GM21717 (cell line): ENCODE measurements around the gene NAA10.
A peak's percentile ranks its signal among the peaks of the same experiment; 100 is the strongest.

Experiments
- ATAC-seq: cut with Tn5 transposase; IDR thresholded peaks from one replicate; pipeline ENCODE4 v1.9.1; 2021; ENCODE audit warnings: mild to moderate bottlenecking, moderate library complexity; ENCODE audit not compliant: unreplicated experiment

NAA10 gene

DNA sequence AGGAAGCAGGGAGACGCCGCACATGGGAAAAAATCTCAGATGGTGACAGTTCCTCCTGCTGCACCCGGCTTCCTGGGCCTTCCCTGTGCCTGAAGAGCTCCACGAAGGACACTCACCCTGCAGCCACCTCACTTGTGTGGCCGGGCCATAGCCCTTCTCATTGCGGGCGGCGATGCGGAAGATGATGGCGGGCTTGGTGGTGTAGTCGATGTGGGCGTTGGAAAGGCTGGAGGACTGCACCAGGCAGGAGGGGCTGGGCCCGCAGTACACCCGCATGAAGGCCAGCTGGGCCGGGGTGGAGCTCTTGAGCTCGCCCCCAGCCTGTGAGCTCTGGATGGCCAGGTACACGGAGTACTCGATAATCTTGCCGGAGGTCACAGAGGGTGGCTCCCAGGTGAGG lies 15.3 kb upstream of the NAA10 start:
- ATAC-seq: no peak

DNA sequence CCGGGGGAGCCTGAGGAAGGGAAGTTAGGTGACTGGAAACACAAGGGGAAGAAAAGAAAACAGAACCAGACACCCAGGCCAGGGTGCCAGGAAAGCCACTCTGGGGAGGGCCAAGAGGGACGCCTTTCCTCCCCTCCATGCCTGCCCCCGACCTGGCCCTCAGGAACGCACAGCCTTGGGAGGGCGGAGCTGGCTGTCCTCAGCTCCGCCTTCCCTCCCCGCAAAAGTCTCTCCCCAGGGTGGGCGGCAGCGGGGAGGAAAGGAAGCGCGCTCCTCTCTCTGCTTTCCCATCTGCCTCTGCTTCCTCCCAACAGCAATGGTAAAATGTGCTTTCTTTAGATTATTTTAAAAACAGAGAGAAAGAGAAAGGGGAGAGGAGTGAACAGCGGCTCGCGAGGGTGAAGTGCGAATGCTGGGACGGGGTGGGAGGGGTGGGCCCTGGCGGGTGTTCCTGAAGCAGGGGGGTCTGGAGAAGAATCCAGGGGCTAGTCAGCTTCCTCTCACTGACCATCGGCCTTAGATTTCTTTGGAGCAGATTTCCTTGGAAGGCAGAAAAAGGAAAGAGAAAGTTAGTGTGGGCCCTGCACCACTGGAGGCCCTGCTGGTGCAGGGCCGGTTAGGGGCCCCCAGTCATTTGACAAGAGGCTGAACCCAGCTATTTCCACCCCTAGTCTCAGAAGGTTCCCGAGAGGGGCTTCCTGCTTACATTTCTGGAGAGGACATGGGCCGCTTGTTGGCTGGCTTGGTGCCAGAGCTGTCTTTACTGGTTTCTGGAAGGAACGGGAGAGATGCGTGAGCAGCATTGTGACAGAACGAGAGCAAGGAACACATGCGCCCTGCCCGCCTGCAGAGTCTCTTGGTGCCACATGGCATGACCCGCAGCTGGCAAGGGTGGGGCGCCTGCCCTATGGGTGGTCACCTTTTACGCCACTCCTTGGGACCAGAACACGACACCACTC lies 14.3 kb upstream of the NAA10 start:
- ATAC-seq: no peak

DNA sequence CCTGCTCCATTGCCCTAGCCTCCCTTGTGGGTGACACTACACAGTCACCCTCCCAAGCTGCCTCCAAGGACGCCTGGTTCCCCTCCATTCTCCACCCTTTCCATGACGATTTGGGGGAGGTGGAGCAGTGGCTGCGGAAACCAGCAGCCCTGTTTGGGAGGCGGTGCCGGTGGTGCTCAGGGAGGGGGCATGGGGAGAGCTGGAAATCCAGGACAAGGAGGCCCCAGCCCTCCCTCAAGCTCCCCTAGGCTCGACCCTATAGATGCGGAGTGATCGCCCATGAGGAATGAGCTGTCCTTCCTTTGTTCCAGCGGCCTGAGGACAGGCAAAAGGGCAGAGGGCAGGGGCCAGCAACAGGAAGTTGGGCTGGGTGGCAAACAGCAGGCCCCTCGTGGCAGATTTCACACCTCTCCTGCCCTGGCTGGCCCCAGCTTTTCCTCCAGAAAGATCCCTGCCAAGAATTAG lies 13.2 kb upstream of the NAA10 start:
- ATAC-seq: no peak

DNA sequence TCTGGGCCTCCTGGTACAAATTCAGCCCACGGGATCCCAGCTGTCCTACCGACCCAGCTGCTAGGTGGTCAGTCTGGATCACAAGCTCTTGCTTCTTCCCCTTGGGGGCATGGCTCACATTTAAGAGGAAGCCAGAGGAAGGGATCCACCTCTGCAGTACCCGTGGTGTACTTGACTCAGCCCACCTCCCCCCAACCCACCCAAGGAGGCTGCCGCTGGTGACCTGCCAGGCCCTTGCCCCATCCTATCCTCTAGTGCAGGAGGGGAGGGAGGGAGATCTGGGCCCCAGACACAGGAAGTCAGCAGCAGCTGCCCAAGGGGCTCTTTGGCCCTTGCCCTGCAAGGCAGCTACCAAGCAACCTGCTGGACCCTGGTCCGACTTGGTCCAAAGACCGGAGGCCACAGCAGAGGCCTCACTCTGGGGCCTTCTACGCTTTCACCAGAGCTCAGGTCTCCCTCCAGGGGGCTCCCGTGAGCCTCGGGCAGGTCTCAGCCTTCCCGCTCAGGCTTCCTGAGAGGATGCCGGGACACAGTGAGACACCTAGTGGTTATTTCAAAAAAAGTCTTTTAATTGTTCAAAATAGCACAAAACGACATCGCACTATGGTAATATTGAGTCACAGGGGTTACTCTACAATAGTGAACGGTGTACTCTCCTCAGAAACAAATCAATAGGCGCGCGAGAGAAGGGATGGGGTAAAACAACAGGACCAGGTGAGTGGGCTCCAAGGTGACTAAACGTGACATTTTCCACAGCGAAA lies 12.4 kb upstream of the NAA10 start:
- peak; percentile 79 for ATAC-seq

DNA sequence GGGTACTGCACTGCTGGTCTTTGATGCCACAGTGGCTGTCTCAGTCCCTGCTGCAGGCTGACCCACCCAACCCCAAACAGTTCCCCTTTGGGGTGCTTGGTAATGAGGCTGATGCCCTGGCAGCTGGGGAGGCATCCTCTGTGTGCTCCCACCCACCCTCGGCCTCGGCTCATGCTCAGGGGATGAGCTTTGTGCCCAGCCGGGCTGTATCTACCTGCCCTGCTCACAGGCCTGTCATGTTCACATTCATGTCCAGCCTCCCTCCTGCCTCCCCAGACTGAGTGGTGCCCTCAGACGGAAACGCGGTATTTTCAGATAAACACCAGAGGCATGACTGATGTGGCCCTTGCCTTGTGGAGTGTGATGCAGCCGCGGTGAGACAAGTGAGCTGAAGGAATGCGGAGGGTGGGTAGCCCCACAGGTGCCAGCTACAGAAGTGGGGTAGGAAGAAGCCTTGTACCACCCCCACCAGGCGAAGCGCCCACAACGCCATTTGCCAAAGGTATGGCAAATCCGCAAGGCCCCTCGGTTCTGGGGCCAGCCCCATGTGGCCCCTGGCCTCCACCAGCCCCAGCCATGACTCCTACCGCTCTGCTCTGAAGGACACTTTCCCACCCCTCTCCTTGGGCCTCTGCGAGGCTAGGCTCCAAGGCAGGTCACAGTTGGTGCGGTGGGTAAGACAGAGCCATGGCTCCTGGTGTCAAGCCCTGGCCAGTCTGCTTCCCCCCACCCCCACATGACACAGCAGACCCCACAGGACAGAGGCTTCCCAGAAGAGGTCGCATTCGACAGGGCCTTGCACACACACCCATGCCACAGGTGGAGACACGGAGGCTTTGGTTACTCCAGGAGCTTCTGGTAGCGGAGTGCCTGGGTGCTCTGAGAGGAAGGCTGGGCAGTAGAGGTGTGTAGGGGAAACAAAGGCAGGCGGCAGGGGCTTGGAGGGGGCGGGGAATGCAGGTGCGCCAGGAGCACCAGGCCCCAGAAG lies 11.4 kb upstream of the NAA10 start:
- ATAC-seq: no peak

DNA sequence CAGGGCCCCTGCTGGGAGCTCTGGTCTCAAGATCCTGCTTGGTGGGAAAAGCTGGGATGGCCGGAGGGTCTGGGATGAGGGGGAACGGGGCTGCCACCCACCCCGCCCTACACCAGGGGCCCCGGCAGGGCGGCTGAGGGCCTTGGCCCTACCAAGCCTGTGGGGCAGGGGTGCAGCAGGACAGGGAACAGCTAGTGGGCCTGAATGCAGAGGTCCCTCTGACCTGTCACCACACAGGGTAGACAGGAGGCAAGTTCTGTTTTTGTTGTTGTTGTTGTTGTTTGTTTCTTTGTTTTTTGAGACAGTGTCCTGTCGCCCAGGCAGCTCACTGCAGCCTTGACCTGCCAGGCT lies 9.9 kb upstream of the NAA10 start:
- no peak for ATAC-seq

DNA sequence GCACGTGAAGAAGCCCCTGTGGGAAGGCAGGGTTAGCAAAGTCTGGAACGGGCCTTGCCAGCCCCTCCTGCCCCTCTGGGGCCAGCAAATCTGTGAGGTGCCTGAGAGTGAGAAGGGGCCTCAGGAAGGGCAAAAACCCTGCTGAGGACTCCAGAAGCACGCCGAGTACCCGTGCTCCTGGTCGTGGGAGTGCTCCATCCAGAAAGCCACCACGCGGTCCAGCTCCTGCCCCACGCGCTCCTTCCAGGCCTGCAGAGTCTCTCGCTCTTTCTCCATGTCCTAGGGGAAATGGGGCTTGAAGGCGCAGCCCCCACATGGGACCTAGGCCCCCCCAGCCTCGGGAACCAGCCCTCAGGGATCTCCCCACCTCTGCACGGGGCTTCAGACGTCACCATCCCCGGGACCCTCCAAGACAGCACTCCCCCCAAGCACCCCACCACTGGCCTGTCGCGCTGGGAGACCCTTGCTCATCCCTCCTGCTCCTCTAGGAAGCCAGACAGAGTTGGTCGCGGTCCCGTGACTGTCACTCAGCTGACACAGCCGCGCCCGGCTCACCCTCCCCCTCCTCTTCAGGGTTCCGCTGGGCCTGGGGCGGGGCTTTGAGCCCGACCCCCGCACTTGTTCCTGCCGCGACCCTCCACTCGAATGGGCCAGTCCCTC lies 9.4 kb upstream of the NAA10 start, which contains the start of gene RENBP:
Gene RENBP (minus strand): TSS at position 504 of the 660 bp plus-strand sequence. CDS start 33 bp downstream, at position 471.
- no peak for ATAC-seq

DNA sequence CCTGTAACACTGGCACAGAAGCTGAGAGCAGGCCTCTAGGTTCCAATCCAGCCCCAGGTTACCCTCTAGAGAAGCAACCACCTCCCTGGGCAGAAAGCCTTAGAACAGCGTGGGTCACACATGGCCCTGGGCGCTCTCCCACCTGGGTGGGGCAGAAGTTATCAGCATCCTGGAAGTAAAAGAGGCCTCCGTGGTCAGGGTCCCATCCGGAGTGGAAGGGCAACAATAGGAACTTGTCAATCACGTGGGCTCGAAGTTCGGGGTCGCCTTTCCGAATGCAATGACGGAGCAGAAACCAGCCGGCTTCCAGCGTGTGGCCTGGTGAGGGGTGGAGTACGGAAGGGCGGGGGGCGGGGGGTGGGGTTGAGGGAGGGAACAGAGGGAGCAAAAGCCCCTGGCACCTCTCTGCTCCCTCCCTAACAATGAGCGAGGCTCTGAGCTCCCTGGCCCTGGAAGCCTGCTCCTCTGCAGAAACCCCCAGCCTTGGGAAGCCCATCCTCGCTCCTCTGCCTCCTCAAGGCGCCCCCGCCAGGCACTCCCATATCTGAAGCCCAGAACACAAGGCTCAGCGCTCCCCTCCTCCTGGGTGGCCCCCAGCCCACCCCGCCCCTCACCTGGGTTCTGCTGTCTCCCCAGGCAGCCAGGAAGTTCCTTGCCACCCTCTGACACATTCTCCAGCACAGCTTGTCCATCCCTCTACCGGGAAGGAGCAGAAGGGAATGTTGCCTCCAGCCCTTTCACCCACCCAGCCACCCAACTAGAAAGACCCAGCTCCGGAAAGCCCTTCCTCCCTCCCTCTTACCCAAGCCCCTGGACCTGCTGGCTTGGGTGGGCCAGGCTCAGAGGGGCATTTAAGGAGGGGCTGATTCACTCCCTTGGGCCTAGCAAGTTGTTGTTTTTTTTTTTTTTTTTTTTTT lies 6.8 kb upstream of the NAA10 start:
- no peak for ATAC-seq

DNA sequence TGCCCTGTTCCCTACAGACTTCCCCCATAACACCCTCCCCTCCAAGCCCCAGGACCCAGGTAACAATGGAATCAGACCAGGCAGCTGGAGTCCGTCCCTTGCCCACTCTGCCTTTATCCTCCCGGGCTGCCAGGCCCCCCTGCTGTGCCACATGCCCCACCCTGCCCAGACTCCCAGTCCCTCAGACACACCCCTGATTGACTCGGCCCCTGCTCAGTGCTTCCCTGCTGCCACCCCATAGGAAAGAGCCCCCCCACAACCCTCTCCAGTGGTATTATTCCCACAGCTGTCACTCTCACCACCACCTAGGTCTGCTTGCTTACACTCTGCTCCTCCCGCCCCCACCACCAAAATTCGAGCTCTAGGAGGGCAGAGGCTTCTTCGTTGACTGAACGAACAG lies 4.7 kb upstream of the NAA10 start:
- no peak for ATAC-seq

DNA sequence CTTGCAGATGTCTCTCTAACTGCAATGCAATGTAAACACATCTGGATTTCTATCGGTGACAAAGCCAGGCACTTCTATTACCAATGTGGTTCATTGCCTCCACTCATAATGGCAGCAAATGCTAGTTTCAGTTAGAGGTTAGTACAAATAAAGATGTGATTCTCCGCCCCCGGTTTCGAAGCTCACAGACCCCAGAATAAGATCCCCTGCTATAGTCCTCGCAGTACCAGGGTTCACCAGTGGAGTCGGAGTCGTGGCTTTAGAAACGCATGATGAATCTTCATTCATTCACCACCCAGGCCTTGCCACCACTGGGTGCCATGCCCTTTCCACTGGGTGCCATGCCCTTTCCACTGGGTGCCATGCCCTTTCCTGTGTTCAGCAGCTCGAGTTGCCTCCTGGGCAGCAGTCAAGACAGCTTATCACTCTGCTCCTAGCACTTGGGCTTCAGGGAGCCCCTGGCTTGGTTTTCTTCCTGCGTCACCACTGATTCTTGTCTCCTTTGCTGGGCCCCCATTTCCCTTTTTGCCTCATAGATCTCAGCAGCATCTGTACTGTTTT lies 3.5 kb upstream of the NAA10 start:
- no peak for ATAC-seq

DNA sequence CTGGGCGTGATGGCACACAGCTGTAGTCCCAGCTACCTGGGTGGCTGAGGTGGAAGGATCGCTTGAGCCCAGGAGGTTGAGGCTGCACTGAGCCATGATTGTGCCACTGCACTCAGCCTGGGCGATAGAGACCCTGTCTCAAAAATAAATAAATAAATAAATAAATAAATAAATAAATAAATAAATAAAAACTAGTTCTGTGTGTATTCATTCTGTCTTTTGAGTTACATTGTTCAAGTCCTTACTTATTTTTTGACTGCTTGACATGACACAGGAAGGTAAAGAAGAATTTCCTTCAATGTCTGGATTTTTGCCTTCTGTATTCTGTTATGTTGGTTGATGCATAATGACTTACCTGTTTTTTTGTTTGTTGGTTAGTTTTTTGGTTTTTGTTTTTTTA lies 2.2 kb upstream of the NAA10 start:
- ATAC-seq: no peak

DNA sequence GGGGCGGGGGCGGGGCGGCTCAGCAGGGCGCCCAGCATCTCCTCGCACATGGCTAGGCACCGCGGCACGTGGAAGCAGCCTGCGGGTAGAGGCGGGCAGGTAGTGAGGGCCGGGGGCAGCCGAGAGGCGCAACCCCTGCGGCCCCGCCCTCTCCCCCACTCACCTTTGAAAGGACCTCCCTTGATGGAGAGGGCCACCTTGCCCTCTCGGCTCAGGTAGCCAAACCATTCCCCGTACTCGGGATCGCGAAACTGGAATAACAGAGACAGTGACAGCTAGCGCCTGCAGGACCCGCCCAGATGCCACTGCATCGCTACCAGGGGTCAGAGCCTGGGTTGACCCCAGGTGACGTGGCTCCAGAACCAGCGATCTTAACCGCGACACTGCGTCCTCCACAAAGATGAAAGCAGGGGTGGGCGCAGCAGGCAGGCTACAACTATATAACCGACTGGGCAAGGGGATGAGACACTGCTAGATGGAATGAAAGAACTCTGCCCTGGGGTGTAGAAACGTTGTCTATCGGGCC lies 552 bp upstream of the NAA10 start:
- peak; percentile 3 for ATAC-seq

DNA sequence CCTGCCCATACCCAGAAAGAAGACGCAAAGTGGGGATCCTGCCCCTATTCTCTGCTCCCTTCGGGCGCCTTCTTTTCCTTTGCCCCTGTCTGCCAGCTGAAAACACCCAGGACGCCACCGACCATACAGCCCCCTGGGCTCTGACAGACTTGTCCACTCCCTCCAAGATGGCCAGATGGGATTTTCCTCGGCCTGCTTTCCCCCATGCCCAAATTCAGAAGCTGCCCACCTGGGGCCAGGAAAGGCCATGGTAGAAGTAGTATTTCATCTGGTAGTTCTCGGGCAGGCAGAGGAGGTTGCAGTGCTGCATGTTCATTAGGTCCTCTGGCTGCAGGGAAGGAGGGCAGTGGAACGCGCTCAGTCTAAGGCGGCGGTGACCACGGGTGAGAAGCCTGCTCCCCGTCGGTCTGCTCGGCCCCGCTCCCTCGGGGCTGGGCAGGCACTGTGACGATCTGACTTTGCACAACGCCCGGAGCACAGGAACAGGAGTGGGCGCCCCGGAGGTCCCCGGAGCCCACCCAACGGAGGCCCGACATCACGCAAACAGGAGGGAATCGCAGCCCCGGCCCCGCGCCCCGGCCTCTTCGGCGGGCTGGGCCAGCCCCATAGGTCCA lies 582 bp downstream of the NAA10 start:
- ATAC-seq: peak; percentile 3

DNA sequence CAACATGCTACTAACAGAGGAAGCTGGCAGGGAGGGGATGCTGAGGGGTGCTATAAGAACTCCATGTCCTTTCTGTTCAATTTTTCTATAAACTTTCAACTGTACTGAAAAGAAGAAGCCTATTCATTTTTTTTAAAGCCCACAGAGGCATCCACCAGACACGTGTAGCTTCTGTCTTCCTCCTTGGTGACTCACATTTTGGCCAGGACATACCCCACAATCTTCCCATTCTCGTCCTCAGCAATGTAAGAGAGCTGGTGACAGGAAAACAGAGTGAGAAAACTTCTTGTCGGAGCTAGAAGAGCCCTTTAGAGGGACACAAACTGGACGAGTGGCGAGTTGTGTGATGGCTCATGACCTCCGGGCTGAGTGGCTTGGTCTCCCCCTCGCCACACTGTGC lies 1.1 kb downstream of the NAA10 start:
- no peak for ATAC-seq

DNA sequence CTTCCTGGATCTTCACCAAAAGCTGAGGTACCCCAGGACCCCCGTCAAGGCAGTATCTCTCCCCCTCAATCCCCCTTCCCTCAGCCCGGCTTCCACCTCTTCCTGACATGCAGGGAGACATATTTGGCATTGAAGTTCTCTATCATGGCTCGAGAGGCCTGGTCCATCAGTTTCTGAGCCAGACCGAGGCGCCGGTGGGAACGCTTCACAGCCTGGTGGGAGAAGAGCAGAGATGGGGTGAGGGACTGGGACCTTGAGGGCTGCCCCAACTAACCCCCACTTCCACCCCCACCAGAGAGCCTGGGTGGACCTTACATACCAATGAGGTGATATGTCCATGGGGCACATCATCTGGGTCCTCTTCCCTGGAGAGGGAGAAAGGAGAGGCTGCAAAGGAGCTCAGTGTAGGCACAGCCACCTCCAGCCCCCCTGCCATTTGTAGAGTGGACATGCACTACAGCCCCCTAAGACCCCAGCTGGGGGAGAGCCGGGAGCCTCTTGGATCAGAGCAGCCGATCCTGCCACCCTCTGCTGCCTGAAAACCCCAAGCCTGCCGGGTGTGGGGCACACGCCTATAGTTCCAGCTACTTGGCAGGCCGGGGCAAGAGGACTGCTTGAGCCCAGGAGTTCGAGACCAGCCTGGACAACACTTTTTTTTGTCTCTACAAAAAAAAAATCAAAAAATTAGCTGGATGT lies 2.5 kb downstream of the NAA10 start:
- no peak for ATAC-seq

DNA sequence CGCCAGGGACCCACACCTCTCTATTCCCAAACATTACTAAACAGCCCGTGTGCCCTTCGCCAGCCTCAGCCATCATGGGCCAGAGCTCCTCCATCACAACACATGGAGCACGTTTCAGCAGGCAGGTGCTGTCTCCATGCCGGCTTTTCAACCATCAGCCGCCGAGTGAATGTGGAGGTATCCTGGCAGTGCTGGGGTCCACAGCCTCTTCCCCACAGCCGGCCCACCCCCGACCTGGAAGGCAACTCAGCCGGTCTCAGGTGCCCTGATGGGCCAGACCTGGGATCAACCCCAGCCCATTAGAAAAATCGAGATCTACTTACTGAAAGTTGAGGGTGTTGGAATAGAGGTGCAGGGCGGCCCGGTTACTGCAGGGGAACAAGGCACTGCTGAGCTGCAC lies 3.1 kb downstream of the NAA10 start:
- no peak for ATAC-seq

DNA sequence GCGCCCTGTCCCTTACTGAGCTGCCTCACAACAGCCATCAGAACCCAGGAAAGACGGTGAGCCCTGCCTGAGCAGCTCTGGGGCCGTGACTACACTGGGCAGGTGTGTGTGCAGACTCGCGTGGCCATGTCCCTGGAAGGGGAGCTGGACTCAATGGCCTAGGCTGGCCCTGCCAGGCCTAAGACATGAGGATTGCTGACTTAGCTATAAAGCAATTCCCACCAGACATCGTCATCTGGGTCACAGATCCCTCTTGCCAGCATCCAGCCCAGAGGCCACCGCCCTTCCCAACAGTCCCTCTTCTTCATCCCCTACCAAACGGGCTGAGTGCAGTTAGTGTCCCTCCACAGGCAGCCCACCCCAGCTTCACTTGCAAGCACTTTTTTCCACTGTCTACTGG lies 3.7 kb downstream of the NAA10 start:
- ATAC-seq: no peak
